Measurements from ENCODE around the gene C8A.

DNA sequence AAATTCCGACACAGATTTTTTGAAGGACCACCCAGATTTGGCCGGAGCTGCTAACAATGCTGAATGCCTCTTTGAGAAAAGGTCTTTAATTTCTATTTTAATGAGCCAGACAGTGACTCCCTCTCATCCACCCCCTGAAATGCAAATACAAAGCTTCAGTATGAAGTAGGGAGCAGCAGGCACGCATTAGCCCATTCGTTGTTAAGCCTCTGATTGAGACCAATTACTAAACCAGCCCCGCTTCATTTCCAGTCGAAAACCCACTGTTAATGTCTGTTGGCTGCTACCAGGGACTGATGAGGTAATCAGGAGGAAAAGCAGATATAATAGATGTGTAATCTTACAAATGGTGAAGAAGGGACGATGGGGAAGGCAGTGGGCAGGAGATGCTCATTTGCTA lies 4.8 kb upstream of the C8A start:
- TF ChIP-seq POLR2A (IDR thresholded peaks at IDR 0.05; ENCODE audit: low read length) (no peak), GATA1 (IDR thresholded peaks at IDR 0.05; ENCODE audit: low read depth, low read length) (no peak)

All from erythroblast (primary cell).